Activated CD8-positive, alpha-beta memory T cell treated with anti-CD3 and anti-CD28 coated beads for 1 hour (primary cell): Measurements from ENCODE around the gene ZNF710.
A peak's percentile ranks its signal among the peaks of the same experiment; 100 is the strongest.
"Not testable (repeated sequence)": the region's sequence is repeated elsewhere in the genome, so short reads cannot be mapped to it uniquely, and the experiment has no call there.

Experiments
- DNase-seq, 2 donors: peaks; one replicate each; pipeline ENCODE4 v3.0.0-alpha.2; 2020; ENCODE audit warnings: low read depth in 1 of 2; ENCODE audit errors: extremely low read depth in 1 of 2

The ZNF710 gene

GRCh38 chr15:90101130-90101968, 100.2 kb downstream of the ZNF710 start:
- no peak for DNase-seq

GRCh38 chr15:90101969-90102890, 101.1 kb downstream of the ZNF710 start, which contains the start of gene IDH2:
TSS of gene IDH2 (minus strand) at chr15:90102468. CDS start at chr15:90102390, 78 bp downstream.
- peak in 1 of 2 donors; percentile 55 for DNase-seq

- no peak for DNase-seq
These were observed 102.7 kb downstream of the ZNF710 start for GRCh38 chr15:90103701-90104329.

- DNase-seq = no peak
These were observed 103.4 kb downstream of the ZNF710 start for GRCh38 chr15:90104551-90104950.

- no peak for DNase-seq
These were observed 104.4 kb downstream of the ZNF710 start for GRCh38 chr15:90105521-90105920.

GRCh38 chr15:90106522-90107117, 105.5 kb downstream of the ZNF710 start:
- DNase-seq = no peak

- DNase-seq = not testable (repeated sequence)
These were observed 106.9 kb downstream of the ZNF710 start for GRCh38 chr15:90108038-90108437.

- DNase-seq = not testable (repeated sequence)
These were observed 108.1 kb downstream of the ZNF710 start for GRCh38 chr15:90109163-90109751.

- no peak for DNase-seq
These were observed 112.0 kb downstream of the ZNF710 start for GRCh38 chr15:90113166-90113565.

- DNase-seq = no peak
These were observed 113.4 kb downstream of the ZNF710 start for GRCh38 chr15:90114451-90114901.

- no peak for DNase-seq
These were observed 114.7 kb downstream of the ZNF710 start for GRCh38 chr15:90115783-90116182.

GRCh38 chr15:90119367-90119766, 118.2 kb downstream of the ZNF710 start:
- no peak for DNase-seq

- DNase-seq = no peak
These were observed 120.0 kb downstream of the ZNF710 start for GRCh38 chr15:90121086-90121485.

GRCh38 chr15:90124507-90124906, 123.4 kb downstream of the ZNF710 start:
- DNase-seq = no peak

GRCh38 chr15:90126022-90126421, 124.9 kb downstream of the ZNF710 start:
- no peak for DNase-seq

GRCh38 chr15:90126596-90127435, 125.7 kb downstream of the ZNF710 start:
- DNase-seq = no peak

- no peak for DNase-seq
These were observed 129.2 kb downstream of the ZNF710 start for GRCh38 chr15:90130291-90130690.
